PC-9 (cell line): ENCODE data around the gene CEP78. TPM values are rescaled to one million over a fixed set of nuclear protein-coding genes. Genes with fewer than 3 reads are reported as not detected.

ENCODE experiments used
- BruUV-seq: library from RNA; stranded (reverse); fragments of 400-500 nt; replicated peaks from 2 replicates; lab custom pipeline; 2021; lab: Mats Ljungman, UMichigan
- CTCF ChIA-PET: fragments of 300-600 bp; sonication (Branson Sonifier 250); formaldehyde crosslinking; loops from one replicate; lab custom pipeline; 2022; ENCODE audit warnings: antibody characterized with exemption; lab: Charles Lee
- POLR2A ChIA-PET: fragments of 300-600 bp; sonication (Branson Sonifier 250); formaldehyde crosslinking; loops from one replicate; lab custom pipeline; 2022; ENCODE audit warnings: antibody characterized with exemption; ENCODE audit not compliant: unreplicated experiment; lab: Charles Lee
- DNase-seq, 2 experiments: peaks; one replicate each; pipeline versions ENCODE4 v3.0.0 to v3.0.0-alpha.2; 2015 to 2022; ENCODE audit warnings: mixed read lengths in 1 of 2
- H2AFZ ChIP-seq: fragments of 200-600 bp; sonication (generic); 2 replicates; pipeline ENCODE4 v1.8.1; 2017; ENCODE audit warnings: antibody characterized with exemption
- H3F3A ChIP-seq: fragments of 200-600 bp; sonication (generic); 2 replicates; pipeline ENCODE4 v1.8.1; 2017; ENCODE audit warnings: antibody characterized with exemption, mild to moderate bottlenecking, low read depth; ENCODE audit not compliant: insufficient read depth
- H3K27ac ChIP-seq: fragments of 200-600 bp; sonication (generic); 2 replicates; pipeline ENCODE4 v1.6.1; 2016; ENCODE audit warnings: mixed run types
- H3K27me3 ChIP-seq: fragments of 200-600 bp; sonication (generic); 2 replicates; pipeline ENCODE4 v1.6.1; 2016; ENCODE audit warnings: low read depth, mixed run types; ENCODE audit not compliant: insufficient read depth
- H3K36me3 ChIP-seq: fragments of 200-600 bp; sonication (generic); 2 replicates; pipeline ENCODE4 v1.6.1; 2016; ENCODE audit warnings: low read depth, mixed run types
- H3K4me1 ChIP-seq: fragments of 200-600 bp; sonication (generic); replicated peaks from 2 replicates; pipeline ENCODE4 v1.6.1; 2016; ENCODE audit warnings: mixed run types; ENCODE audit not compliant: insufficient read depth
- H3K4me2 ChIP-seq: fragments of 200-600 bp; sonication (generic); 2 replicates; pipeline ENCODE4 v1.6.1; 2017; ENCODE audit warnings: mixed run types
- H3K4me3 ChIP-seq: fragments of 200-600 bp; sonication (generic); 2 replicates; pipeline ENCODE4 v1.6.1; 2016; ENCODE audit warnings: mixed run types
- H3K79me2 ChIP-seq: fragments of 200-600 bp; sonication (generic); 2 replicates; pipeline ENCODE4 v1.6.1; 2017; ENCODE audit warnings: low read depth, mixed run types
- H3K9me2 ChIP-seq: fragments of 200-600 bp; sonication (generic); 2 replicates; pipeline ENCODE4 v1.8.1; 2017; ENCODE audit warnings: mild to moderate bottlenecking; ENCODE audit not compliant: insufficient read depth
- H3K9me3 ChIP-seq: fragments of 200-600 bp; sonication (generic); 2 replicates; pipeline ENCODE4 v1.8.1; 2016; ENCODE audit warnings: low read depth; ENCODE audit not compliant: insufficient read depth
- H4K20me1 ChIP-seq: fragments of 200-600 bp; sonication (generic); 2 replicates; pipeline ENCODE4 v1.8.1; 2017; ENCODE audit not compliant: insufficient read depth
- CTCF ChIP-seq: fragments of 200-600 bp; sonication (generic); conservative IDR thresholded peaks from 2 replicates; pipeline ENCODE4 v1.6.1; 2017; ENCODE audit warnings: mixed run types, antibody characterized with exemption, mild to moderate bottlenecking, moderate library complexity
- EZH2 ChIP-seq: fragments of 200-600 bp; sonication (generic); IDR thresholded peaks from 2 replicates; pipeline ENCODE4 v1.8.0; 2017; ENCODE audit warnings: antibody characterized with exemption, low read depth
- intact Hi-C: fragments of 100-400 bp; cut with micrococcal nuclease; formaldehyde crosslinking; loops from one replicate; pipeline ENCODE4 v1.10.0; 2022; ENCODE audit not compliant: unreplicated experiment
- total RNA-seq: library from RNA; stranded (reverse); gene quantifications from 2 replicates; pipeline ENCODE4 v1.2.3, GENCODE V29; 2021

CEP78 gene
- total RNA-seq, 1 experiment from 2014 or later: 37.8 TPM

DNA sequence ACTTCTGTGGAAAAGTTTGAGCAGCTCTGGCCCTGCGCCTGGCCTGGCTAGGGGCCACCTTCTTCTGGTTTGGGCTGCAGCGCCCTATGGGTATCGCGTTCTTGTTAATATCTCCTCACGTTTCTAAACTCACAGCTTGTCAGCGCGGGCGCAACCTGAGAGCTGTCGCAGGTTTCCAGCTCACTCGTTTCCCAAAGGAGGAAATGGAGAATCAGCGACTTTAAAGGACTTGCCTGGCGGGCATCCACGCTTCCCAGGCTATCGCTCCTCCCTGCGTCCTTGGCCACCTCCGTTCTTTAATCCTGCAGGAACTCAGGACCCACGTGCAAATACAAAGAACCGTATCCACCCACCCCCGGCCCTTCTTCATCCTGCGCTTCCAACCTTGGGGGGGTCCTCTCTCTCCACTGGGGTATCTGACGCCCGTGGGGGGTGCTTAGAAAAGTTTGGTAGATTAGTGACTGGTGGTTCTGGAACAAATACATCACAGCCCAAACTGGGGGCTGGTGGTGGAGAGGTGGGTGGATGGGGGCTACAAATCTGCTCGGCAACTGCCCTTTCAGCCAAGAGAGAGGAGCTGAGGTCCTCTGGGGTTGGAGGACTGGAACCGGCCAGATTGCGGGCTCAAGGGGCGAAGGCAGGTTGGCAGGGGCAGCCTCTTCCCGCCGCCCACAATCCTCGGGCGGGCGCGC, 60.5 kb downstream of the CEP78 start:
- ChIA-PET POLR2A (interaction anchor here (0.6 to 1.1 kb wide), 9 partner anchors 32 to 1357 kb away, joined by 3 to 29 read pairs (median 9); no protein-coding TSS in a partner anchor), CTCF (interaction anchor here (0.6 to 1.4 kb wide), 3 partner anchors 32 to 618 kb away, joined by 3 to 4 read pairs (median 3); no protein-coding TSS in a partner anchor)
- intact Hi-C loops: loop anchor here (1.0 to 5.0 kb wide), 5 partner anchors 34 to 1119 kb away; partner anchors contain the start of genes CEP78, GNAQ and VPS13A
- Histone ChIP-seq H4K20me1 (peaks cover 32% of the 10 kb centered on the region), H3F3A (peaks cover 10% of the 10 kb centered on the region; the same call in 1 of the 2 replicates), H3K9me3 (no peaks in the 10 kb centered on the region), H3K4me1 (peaks cover 22% of the 10 kb centered on the region), H3K4me2 (peak overlapping the region; percentile 100), H2AFZ (peak overlapping the region; percentile 95), H3K27me3 (no peaks in the 10 kb centered on the region), H3K36me3 (peaks cover 26% of the 10 kb centered on the region), H3K4me3 (peak overlapping the region; percentile 63), H3K9me2 (no peaks in the 10 kb centered on the region), H3K79me2 (peaks cover 44% of the 10 kb centered on the region), H3K27ac (peak overlapping the region; percentile 97)
- TSS peak; percentile 96 for BruUV-seq
- DNase-seq: peak; percentile 66 to 74
- TF ChIP-seq EZH2 (no peak), CTCF (no peak)

DNA sequence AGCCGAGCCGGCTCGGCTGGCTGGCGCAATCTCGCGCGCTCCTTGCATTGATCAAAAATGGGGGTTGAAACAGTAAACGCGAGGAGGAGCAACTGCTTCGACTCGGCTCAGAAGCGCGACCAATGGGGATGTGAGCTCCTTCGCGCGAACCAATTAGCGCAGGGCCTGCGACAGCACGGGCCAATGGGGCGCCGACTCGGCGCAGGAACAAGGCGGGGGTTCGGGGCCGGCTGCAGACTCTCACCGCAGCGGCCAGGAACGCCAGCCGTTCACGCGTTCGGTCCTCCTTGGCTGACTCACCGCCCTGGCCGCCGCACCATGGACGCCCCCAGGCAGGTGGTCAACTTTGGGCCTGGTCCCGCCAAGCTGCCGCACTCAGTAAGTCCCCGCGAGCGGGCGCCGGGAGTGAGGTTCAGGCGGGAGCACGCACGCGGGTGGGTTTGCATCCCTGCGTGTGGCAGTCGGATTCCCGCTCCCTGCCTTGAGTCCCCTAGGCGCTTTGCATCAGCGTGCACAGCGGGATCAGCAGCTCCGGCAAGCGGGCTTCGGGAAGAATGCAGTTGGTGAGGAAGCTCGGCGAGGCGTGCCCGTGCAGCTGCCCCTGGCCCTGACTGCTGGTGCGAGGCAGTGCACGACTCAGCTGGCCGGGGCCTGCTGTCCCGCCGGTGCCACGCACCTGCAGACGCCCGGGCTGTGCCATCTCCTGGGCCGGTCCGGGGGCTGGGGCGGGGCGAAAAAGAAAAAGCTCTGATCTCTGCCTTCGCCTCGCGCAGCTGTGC, 61.2 kb downstream of the CEP78 start, which contains the start of gene PSAT1:
Gene PSAT1 (plus strand): TSS at position 233 of the 779 bp plus-strand sequence. CDS start 86 bp downstream, at position 319.
- DNase-seq: peak; percentile 94 to 96
- Histone ChIP-seq H2AFZ (peak within 1 kb of the TSS; percentile 95), H3K4me3 (peak within 1 kb of the TSS; percentile 63), H3K9me3 (no peaks in the 10 kb centered on the region), H3K4me1 (peaks cover 22% of the 10 kb centered on the region), H3K27me3 (no peaks in the 10 kb centered on the region), H3K79me2 (peaks cover 51% of the 10 kb centered on the region), H4K20me1 (peaks cover 40% of the 10 kb centered on the region), H3K27ac (peak within 1 kb of the TSS; percentile 97), H3K9me2 (no peaks in the 10 kb centered on the region), H3F3A (peaks cover 10% of the 10 kb centered on the region; the same call in 1 of the 2 replicates), H3K36me3 (peaks cover 33% of the 10 kb centered on the region), H3K4me2 (peak within 1 kb of the TSS; percentile 100)
- intact Hi-C loops: loop anchor here (1.0 to 5.0 kb wide), 5 partner anchors 35 to 1120 kb away; partner anchors contain the start of genes CEP78, GNAQ and VPS13A
- TSS peak; percentile 26 for BruUV-seq
- CTCF ChIA-PET: interaction anchor here (0.7 to 1.4 kb wide), 2 partner anchors 33 to 619 kb away, joined by 3 to 4 read pairs; no protein-coding TSS in a partner anchor
- POLR2A ChIA-PET: interaction anchor here (0.6 to 1.1 kb wide), 7 partner anchors 14 to 1358 kb away, joined by 3 to 29 read pairs (median 10); no protein-coding TSS in a partner anchor
- TF ChIP-seq CTCF (no peak), EZH2 (no peak)

DNA sequence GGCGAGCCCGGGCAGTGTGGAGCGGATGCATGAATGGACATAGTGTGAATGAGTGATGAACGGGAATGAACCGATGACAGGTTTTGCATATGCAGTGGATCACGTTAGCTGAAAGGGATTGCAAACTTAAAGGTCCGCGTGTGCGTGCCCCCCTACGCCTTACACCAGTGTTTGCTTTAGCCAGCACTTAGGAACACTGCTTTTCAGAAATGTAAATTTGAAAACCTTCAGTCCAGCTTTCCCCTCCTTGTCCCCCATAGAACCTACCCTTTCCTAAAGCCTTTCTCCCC, 61.7 kb downstream of the CEP78 start:
- no peak for TF ChIP-seq CTCF
- no peak for TF ChIP-seq EZH2
- Histone ChIP-seq H3F3A (peaks cover 10% of the 10 kb centered on the region; the same call in 1 of the 2 replicates), H3K4me2 (peak overlapping the region; percentile 100), H3K79me2 (peaks cover 54% of the 10 kb centered on the region), H3K36me3 (peaks cover 37% of the 10 kb centered on the region), H3K9me2 (no peaks in the 10 kb centered on the region), H4K20me1 (peaks cover 45% of the 10 kb centered on the region), H2AFZ (peak overlapping the region; percentile 83; the same call in 1 of the 2 replicates), H3K27me3 (no peaks in the 10 kb centered on the region), H3K27ac (peak overlapping the region; percentile 97; the same call in 1 of the 2 replicates), H3K4me1 (peaks cover 22% of the 10 kb centered on the region), H3K9me3 (no peaks in the 10 kb centered on the region), H3K4me3 (peak overlapping the region; percentile 63)
- intact Hi-C loops: loop anchor here (2.0 to 5.0 kb wide), 4 partner anchors 35 to 1120 kb away; partner anchors contain the start of genes CEP78 and VPS13A
- POLR2A ChIA-PET: no interaction called here
- CTCF ChIA-PET: interaction anchor here (1.4 kb wide), 1 partner anchor 33 kb away, joined by 4 read pairs; no protein-coding TSS in a partner anchor
- peak in 1 of 2 experiments; percentile 37 for DNase-seq
- no TSS peak for BruUV-seq
